Measurements from ENCODE around the gene LRRC47.
"Not testable (repeated sequence)": the region's sequence is repeated elsewhere in the genome, so short reads cannot be mapped to it uniquely, and the experiment has no call there.

Gene LRRC47

GRCh38 chr1:3821447-3821846 lies 25.1 kb upstream of the LRRC47 start:
- no peak overlapping the region for H3K27ac Mint-ChIP-seq
- intact Hi-C loops (cut with micrococcal nuclease), result no loop called here
- no peaks in the 10 kb centered on the region for H3K9me3 Mint-ChIP-seq
- H3K4me3 Mint-ChIP-seq, result no peak overlapping the region
- H3K36me3 Mint-ChIP-seq (ENCODE audit: low read depth), result peaks cover 86% of the 10 kb centered on the region
- no peaks in the 10 kb centered on the region for H3K27me3 Mint-ChIP-seq
- H3K4me1 Mint-ChIP-seq (ENCODE audit: low read depth), result peaks cover 6% of the 10 kb centered on the region

GRCh38 chr1:3821004-3821403 lies 24.7 kb upstream of the LRRC47 start:
- H3K27ac Mint-ChIP-seq, result no peak overlapping the region
- no peak overlapping the region for H3K4me3 Mint-ChIP-seq
- H3K36me3 Mint-ChIP-seq (ENCODE audit: low read depth), result peaks cover 86% of the 10 kb centered on the region
- intact Hi-C loops (cut with micrococcal nuclease), result no loop called here
- peaks cover 6% of the 10 kb centered on the region for H3K4me1 Mint-ChIP-seq (ENCODE audit: low read depth)
- H3K27me3 Mint-ChIP-seq, result no peaks in the 10 kb centered on the region
- H3K9me3 Mint-ChIP-seq, result no peaks in the 10 kb centered on the region

- no peak overlapping the region for H3K27ac Mint-ChIP-seq
- H3K4me3 Mint-ChIP-seq, result no peak overlapping the region
- no peaks in the 10 kb centered on the region for H3K9me3 Mint-ChIP-seq
- no peaks in the 10 kb centered on the region for H3K27me3 Mint-ChIP-seq
- peaks cover 86% of the 10 kb centered on the region for H3K36me3 Mint-ChIP-seq (ENCODE audit: low read depth)
- H3K4me1 Mint-ChIP-seq (ENCODE audit: low read depth), result peaks cover 6% of the 10 kb centered on the region
- intact Hi-C loops (cut with micrococcal nuclease), result no loop called here
These were observed 24.0 kb upstream of the LRRC47 start for GRCh38 chr1:3820316-3820715.

GRCh38 chr1:3819771-3820200 lies 23.5 kb upstream of the LRRC47 start:
- Mint-ChIP-seq H3K36me3 (ENCODE audit: low read depth) (peaks cover 86% of the 10 kb centered on the region), H3K9me3 (no peaks in the 10 kb centered on the region), H3K4me3 (no peak overlapping the region), H3K27ac (no peak overlapping the region), H3K4me1 (ENCODE audit: low read depth) (peaks cover 6% of the 10 kb centered on the region), H3K27me3 (no peaks in the 10 kb centered on the region)
- intact Hi-C loops (cut with micrococcal nuclease), result no loop called here

- peaks cover 6% of the 10 kb centered on the region for H3K4me1 Mint-ChIP-seq (ENCODE audit: low read depth)
- no peak overlapping the region for H3K27ac Mint-ChIP-seq
- peaks cover 79% of the 10 kb centered on the region for H3K36me3 Mint-ChIP-seq (ENCODE audit: low read depth)
- intact Hi-C loops (cut with micrococcal nuclease), result no loop called here
- no peaks in the 10 kb centered on the region for H3K9me3 Mint-ChIP-seq
- no peaks in the 10 kb centered on the region for H3K27me3 Mint-ChIP-seq
- H3K4me3 Mint-ChIP-seq, result no peak overlapping the region
These were observed 21.7 kb upstream of the LRRC47 start for GRCh38 chr1:3817821-3818597.

- intact Hi-C loops (cut with micrococcal nuclease), result no loop called here
- no peak overlapping the region for H3K27ac Mint-ChIP-seq
These were observed 20.9 kb upstream of the LRRC47 start for GRCh38 chr1:3817138-3817740.

GRCh38 chr1:3816331-3817137 lies 20.2 kb upstream of the LRRC47 start:
- H3K27ac Mint-ChIP-seq, result no peak overlapping the region
- intact Hi-C loops (cut with micrococcal nuclease), result no loop called here
- no peaks in the 10 kb centered on the region for H3K27me3 Mint-ChIP-seq
- no peaks in the 10 kb centered on the region for H3K9me3 Mint-ChIP-seq
- no peak overlapping the region for H3K4me3 Mint-ChIP-seq
- H3K36me3 Mint-ChIP-seq (ENCODE audit: low read depth), result peaks cover 65% of the 10 kb centered on the region
- H3K4me1 Mint-ChIP-seq (ENCODE audit: low read depth), result no peaks in the 10 kb centered on the region

More at GRCh38 chr1:3817138-3817740, 20.9 kb upstream of the LRRC47 start:
- no peaks in the 10 kb centered on the region for H3K4me1 Mint-ChIP-seq (ENCODE audit: low read depth)
- H3K27me3 Mint-ChIP-seq, result no peaks in the 10 kb centered on the region
- no peaks in the 10 kb centered on the region for H3K9me3 Mint-ChIP-seq
- peaks cover 72% of the 10 kb centered on the region for H3K36me3 Mint-ChIP-seq (ENCODE audit: low read depth)
- H3K4me3 Mint-ChIP-seq, result no peak overlapping the region

- Mint-ChIP-seq H3K27ac (no peak overlapping the region), H3K27me3 (no peaks in the 10 kb centered on the region), H3K9me3 (no peaks in the 10 kb centered on the region), H3K36me3 (ENCODE audit: low read depth) (peaks cover 49% of the 10 kb centered on the region), H3K4me1 (ENCODE audit: low read depth) (no peaks in the 10 kb centered on the region), H3K4me3 (no peak overlapping the region)
- intact Hi-C loops (cut with micrococcal nuclease), result no loop called here
These were observed 18.7 kb upstream of the LRRC47 start for GRCh38 chr1:3814771-3815561.

GRCh38 chr1:3814065-3814464 lies 17.8 kb upstream of the LRRC47 start:
- H3K4me1 Mint-ChIP-seq (ENCODE audit: low read depth), result no peaks in the 10 kb centered on the region
- H3K36me3 Mint-ChIP-seq (ENCODE audit: low read depth), result peaks cover 40% of the 10 kb centered on the region
- no peak overlapping the region for H3K4me3 Mint-ChIP-seq
- no peaks in the 10 kb centered on the region for H3K9me3 Mint-ChIP-seq
- intact Hi-C loops (cut with micrococcal nuclease), result no loop called here
- no peaks in the 10 kb centered on the region for H3K27me3 Mint-ChIP-seq
- no peak overlapping the region for H3K27ac Mint-ChIP-seq

- Mint-ChIP-seq H3K9me3 (no peaks in the 10 kb centered on the region), H3K4me1 (ENCODE audit: low read depth) (no peaks in the 10 kb centered on the region), H3K36me3 (ENCODE audit: low read depth) (peaks cover 27% of the 10 kb centered on the region), H3K27me3 (peaks cover 2% of the 10 kb centered on the region), H3K27ac (no peak overlapping the region), H3K4me3 (no peak overlapping the region)
- intact Hi-C loops (cut with micrococcal nuclease), result no loop called here
These were observed 15.3 kb upstream of the LRRC47 start for GRCh38 chr1:3811595-3811911.

- H3K27me3 Mint-ChIP-seq; H3K4me1 Mint-ChIP-seq (ENCODE audit: low read depth); intact Hi-C loops (cut with micrococcal nuclease); H3K4me3 Mint-ChIP-seq; H3K27ac Mint-ChIP-seq; H3K9me3 Mint-ChIP-seq: not testable (repeated sequence)
- H3K36me3 Mint-ChIP-seq (ENCODE audit: low read depth), result peaks cover 14% of the 10 kb centered on the region
These were observed 14.0 kb upstream of the LRRC47 start for GRCh38 chr1:3810149-3810761.

- intact Hi-C loops (cut with micrococcal nuclease), result no loop called here
- H3K27me3 Mint-ChIP-seq, result peaks cover 4% of the 10 kb centered on the region
- H3K4me1 Mint-ChIP-seq (ENCODE audit: low read depth), result no peaks in the 10 kb centered on the region
- H3K9me3 Mint-ChIP-seq, result no peaks in the 10 kb centered on the region
- H3K36me3 Mint-ChIP-seq (ENCODE audit: low read depth), result peaks cover 9% of the 10 kb centered on the region
- no peak overlapping the region for H3K4me3 Mint-ChIP-seq
- H3K27ac Mint-ChIP-seq, result no peak overlapping the region
These were observed 13.4 kb upstream of the LRRC47 start for GRCh38 chr1:3809680-3810079.

GRCh38 chr1:3807769-3808168 lies 11.5 kb upstream of the LRRC47 start:
- Mint-ChIP-seq H3K4me1 (ENCODE audit: low read depth) (no peaks in the 10 kb centered on the region), H3K27ac (no peak overlapping the region), H3K4me3 (no peak overlapping the region), H3K36me3 (ENCODE audit: low read depth) (no peaks in the 10 kb centered on the region), H3K9me3 (no peaks in the 10 kb centered on the region), H3K27me3 (peaks cover 17% of the 10 kb centered on the region)
- intact Hi-C loops (cut with micrococcal nuclease), result no loop called here
